Natural killer cell treated with Interleukin-12 subunit alpha and Interleukin-12 subunit beta and Interleukin-15 and Interleukin-18, amount 100 ng/mL, for 72 hours (primary cell): ENCODE data around the gene ATP10D. TPM values are rescaled to one million over a fixed set of nuclear protein-coding genes. Genes with fewer than 3 reads are reported as not detected.
"Not testable (repeated sequence)": the region's sequence is repeated elsewhere in the genome, so short reads cannot be mapped to it uniquely, and the experiment has no call there.

Experiments used
- ATAC-seq, 2 donors: fragments of 150-1000 bp; cut with Tn5 transposase in 1 of 2; sonication (Bioruptor Pico), chemical (Tn5 transposase) in 1 of 2; 2 replicates each; pipeline ENCODE4 v1.10.0; 2021
- DNase-seq: peaks from one replicate; pipeline ENCODE4 v3.0.0; 2022; ENCODE audit warnings: low spot score
- H3K27ac Mint-ChIP-seq, 2 donors: 1 replicate in 1 of 2; 2 replicates in 1 of 2; pipeline ENCODE4 v1.8.0; 2022; ENCODE audit warnings: mixed read lengths in 2 of 2, mild to moderate bottlenecking in 1 of 2, moderate library complexity in 1 of 2
- H3K27me3 Mint-ChIP-seq, 2 donors: 1 replicate in 1 of 2; 2 replicates in 1 of 2; pipeline ENCODE4 v1.8.0; 2022; ENCODE audit warnings: mixed read lengths in 2 of 2
- H3K36me3 Mint-ChIP-seq: one replicate; pipeline ENCODE4 v1.8.0; 2022; ENCODE audit warnings: mixed read lengths
- H3K4me1 Mint-ChIP-seq, 2 donors: 1 replicate in 1 of 2; 2 replicates in 1 of 2; pipeline ENCODE4 v1.8.0; 2022; ENCODE audit warnings: low read depth in 2 of 2, mixed read lengths in 2 of 2, mild to moderate bottlenecking in 1 of 2
- H3K4me3 Mint-ChIP-seq: one replicate; pipeline ENCODE4 v1.8.0; 2022; ENCODE audit warnings: mixed read lengths
- H3K9me3 Mint-ChIP-seq: 2 replicates; pipeline ENCODE4 v1.8.0; 2022; ENCODE audit warnings: mixed read lengths
- total RNA-seq, 2 donors: library from RNA; stranded (reverse); gene quantifications; one replicate each; pipeline ENCODE4 v1.2.3, GENCODE V29; 2022

The ATP10D gene
- total RNA-seq, 2 donors from 2014 or later, result 9.9 to 36.7 TPM

- DNase-seq, H3K27me3 Mint-ChIP-seq, H3K27ac Mint-ChIP-seq, H3K36me3 Mint-ChIP-seq, ATAC-seq, H3K4me3 Mint-ChIP-seq, H3K4me1 Mint-ChIP-seq, H3K9me3 Mint-ChIP-seq: not testable (repeated sequence)
Observed at GRCh38 chr4:47555920-47556319, 70.8 kb downstream of the ATP10D start.

DNA sequence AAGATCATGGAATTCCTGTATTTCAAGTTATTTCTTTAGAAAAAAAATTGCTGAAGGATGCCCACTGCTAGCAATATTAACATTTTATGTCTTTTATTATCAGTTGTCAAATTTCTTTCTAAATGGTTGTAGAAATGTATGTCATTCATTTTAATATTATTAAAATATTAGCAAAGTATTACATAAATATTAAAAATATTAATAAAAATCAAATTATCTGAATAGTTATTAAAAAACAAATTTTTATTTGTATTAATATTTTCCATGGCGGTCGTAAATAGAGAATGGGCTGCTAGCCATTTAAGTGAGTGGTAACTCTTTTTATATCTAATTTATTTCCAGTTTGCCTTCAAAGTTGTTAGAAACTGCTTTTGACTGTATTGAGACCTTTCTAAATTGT lies 72.2 kb downstream of the ATP10D start:
- peaks cover 4% of the 10 kb centered on the region for H3K36me3 Mint-ChIP-seq
- ATAC-seq (no peak), DNase-seq (no peak)
- H3K27me3 Mint-ChIP-seq, result no peaks in the 10 kb centered on the region
- no peak overlapping the region for H3K27ac Mint-ChIP-seq
- no peaks in the 10 kb centered on the region for H3K9me3 Mint-ChIP-seq
- H3K4me3 Mint-ChIP-seq, result no peak overlapping the region
- peaks cover 1 to 2% of the 10 kb centered on the region in 2 donors for H3K4me1 Mint-ChIP-seq

DNA sequence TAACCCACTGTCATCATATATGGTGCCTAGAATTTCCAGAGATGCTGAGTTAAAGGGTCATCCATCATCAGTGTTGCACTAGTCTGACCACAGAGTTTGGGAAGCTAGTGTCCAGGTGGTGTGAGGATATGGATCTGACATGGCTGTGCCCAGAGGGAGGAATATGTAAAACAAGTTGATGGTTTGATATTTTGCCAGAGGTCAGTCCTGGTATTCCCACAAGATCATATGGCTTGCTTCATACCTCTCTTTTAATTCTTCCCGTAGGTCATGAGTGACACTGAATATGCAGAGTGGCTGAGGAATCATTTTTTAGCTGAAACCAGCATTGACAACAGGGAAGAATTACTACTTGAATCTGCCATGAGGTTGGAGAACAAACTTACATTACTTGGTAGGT lies 75.6 kb downstream of the ATP10D start:
- H3K4me3 Mint-ChIP-seq, result no peak overlapping the region
- H3K36me3 Mint-ChIP-seq, result no peaks in the 10 kb centered on the region
- H3K27ac Mint-ChIP-seq, result no peak overlapping the region
- H3K9me3 Mint-ChIP-seq, result no peaks in the 10 kb centered on the region
- H3K4me1 Mint-ChIP-seq, result peaks cover 10 to 11% of the 10 kb centered on the region in 2 donors
- DNase-seq (no peak), ATAC-seq (no peak)
- H3K27me3 Mint-ChIP-seq, result no peaks in the 10 kb centered on the region

GRCh38 chr4:47561331-47561730 lies 76.3 kb downstream of the ATP10D start:
- no peak overlapping the region for H3K4me3 Mint-ChIP-seq
- DNase-seq (no peak), ATAC-seq (no peak)
- no peaks in the 10 kb centered on the region for H3K36me3 Mint-ChIP-seq
- no peaks in the 10 kb centered on the region for H3K27me3 Mint-ChIP-seq
- H3K9me3 Mint-ChIP-seq, result no peaks in the 10 kb centered on the region
- no peak overlapping the region for H3K27ac Mint-ChIP-seq
- peaks cover 10 to 11% of the 10 kb centered on the region in 2 donors for H3K4me1 Mint-ChIP-seq

GRCh38 chr4:47562297-47562696 lies 77.2 kb downstream of the ATP10D start:
- Mint-ChIP-seq H3K4me1 (peaks cover 10 to 11% of the 10 kb centered on the region in 2 donors), H3K36me3 (no peaks in the 10 kb centered on the region), H3K9me3 (no peaks in the 10 kb centered on the region), H3K4me3 (no peak overlapping the region), H3K27ac (no peak overlapping the region), H3K27me3 (no peaks in the 10 kb centered on the region)
- DNase-seq (no peak), ATAC-seq (no peak)

DNA sequence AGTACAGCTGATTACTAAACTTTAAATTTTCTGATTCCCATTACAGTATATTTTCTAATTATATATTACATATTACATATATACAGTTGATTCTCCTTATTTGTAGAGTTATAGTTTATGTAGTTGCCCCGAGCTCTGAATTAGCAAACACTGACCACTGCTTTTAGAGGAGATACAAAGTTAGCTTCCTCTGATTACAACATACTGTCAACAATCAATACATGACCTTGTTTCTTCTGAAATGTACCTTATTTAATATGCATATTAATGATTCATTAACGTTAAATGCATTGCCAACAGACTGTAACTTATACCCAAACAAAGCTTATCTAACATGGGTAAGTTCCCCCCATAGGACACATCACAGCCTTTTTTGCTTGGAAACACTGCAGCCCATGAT lies 81.5 kb downstream of the ATP10D start:
- Mint-ChIP-seq H3K27ac (no peak overlapping the region), H3K4me1 (peaks cover 10 to 11% of the 10 kb centered on the region in 2 donors), H3K36me3 (peaks cover 17% of the 10 kb centered on the region), H3K27me3 (no peaks in the 10 kb centered on the region), H3K9me3 (no peaks in the 10 kb centered on the region), H3K4me3 (no peak overlapping the region)
- ATAC-seq (no peak), DNase-seq (no peak)

- Mint-ChIP-seq H3K27me3 (no peaks in the 10 kb centered on the region), H3K4me3 (no peak overlapping the region), H3K9me3 (no peaks in the 10 kb centered on the region), H3K36me3 (peaks cover 19% of the 10 kb centered on the region), H3K27ac (no peak overlapping the region), H3K4me1 (peaks cover 10 to 11% of the 10 kb centered on the region in 2 donors)
- DNase-seq (no peak), ATAC-seq (no peak)
Observed at GRCh38 chr4:47566969-47567368, 81.9 kb downstream of the ATP10D start.

GRCh38 chr4:47567511-47567910 lies 82.4 kb downstream of the ATP10D start:
- DNase-seq (no peak), ATAC-seq (no peak)
- H3K4me3 Mint-ChIP-seq, result no peak overlapping the region
- peaks cover 23% of the 10 kb centered on the region for H3K36me3 Mint-ChIP-seq
- H3K27me3 Mint-ChIP-seq, result no peaks in the 10 kb centered on the region
- no peak overlapping the region for H3K27ac Mint-ChIP-seq
- peaks cover 6 to 7% of the 10 kb centered on the region in 2 donors for H3K4me1 Mint-ChIP-seq
- H3K9me3 Mint-ChIP-seq, result no peaks in the 10 kb centered on the region

- Mint-ChIP-seq H3K27ac (no peak overlapping the region), H3K27me3 (no peaks in the 10 kb centered on the region)
Observed at GRCh38 chr4:47570816-47571215, 85.7 kb downstream of the ATP10D start.

GRCh38 chr4:47572981-47573380 lies 87.9 kb downstream of the ATP10D start:
- no peaks in the 10 kb centered on the region for H3K9me3 Mint-ChIP-seq
- no peak overlapping the region for H3K27ac Mint-ChIP-seq
- no peaks in the 10 kb centered on the region for H3K27me3 Mint-ChIP-seq
- no peaks in the 10 kb centered on the region for H3K4me1 Mint-ChIP-seq
- H3K4me3 Mint-ChIP-seq, result no peak overlapping the region
- DNase-seq, result no peak
- no peak for ATAC-seq
- H3K36me3 Mint-ChIP-seq, result peaks cover 44% of the 10 kb centered on the region

More at GRCh38 chr4:47570816-47571215, 85.7 kb downstream of the ATP10D start:
- Mint-ChIP-seq H3K4me3 (no peak overlapping the region), H3K9me3 (no peaks in the 10 kb centered on the region), H3K4me1 (no peaks in the 10 kb centered on the region), H3K36me3 (peaks cover 34% of the 10 kb centered on the region)
- DNase-seq, result no peak
- ATAC-seq, result no peak

- no peak for ATAC-seq
- no peaks in the 10 kb centered on the region for H3K4me1 Mint-ChIP-seq
- DNase-seq, result no peak
- H3K36me3 Mint-ChIP-seq, result peaks cover 31% of the 10 kb centered on the region
- H3K9me3 Mint-ChIP-seq, result no peaks in the 10 kb centered on the region
- H3K4me3 Mint-ChIP-seq, result no peak overlapping the region
- H3K27me3 Mint-ChIP-seq, result no peaks in the 10 kb centered on the region
- no peak overlapping the region for H3K27ac Mint-ChIP-seq
Observed at GRCh38 chr4:47577779-47578553, 92.9 kb downstream of the ATP10D start.

DNA sequence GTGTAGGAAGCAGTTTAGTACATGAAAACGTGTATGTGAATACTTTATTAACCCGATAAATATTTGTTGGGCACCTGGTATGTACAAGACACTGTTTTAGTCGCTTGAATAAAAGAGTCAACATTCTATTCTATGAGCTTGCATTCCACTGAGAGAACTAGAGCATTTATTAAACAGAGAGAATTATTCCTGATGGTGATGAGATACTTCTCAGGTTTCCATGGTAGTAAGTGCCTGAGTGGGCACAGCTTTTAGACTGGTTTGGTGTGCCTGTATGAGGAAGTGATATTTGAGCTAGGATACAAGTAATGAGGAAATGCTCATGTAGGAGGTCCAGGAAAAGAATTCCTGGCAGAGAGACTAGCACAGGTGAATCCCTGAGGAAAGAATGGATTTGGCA lies 94.2 kb downstream of the ATP10D start:
- H3K4me3 Mint-ChIP-seq, result no peak overlapping the region
- H3K4me1 Mint-ChIP-seq, result no peaks in the 10 kb centered on the region
- H3K9me3 Mint-ChIP-seq, result no peaks in the 10 kb centered on the region
- peaks cover 25% of the 10 kb centered on the region for H3K36me3 Mint-ChIP-seq
- no peak overlapping the region for H3K27ac Mint-ChIP-seq
- no peaks in the 10 kb centered on the region for H3K27me3 Mint-ChIP-seq
- ATAC-seq, result no peak
- DNase-seq, result no peak

DNA sequence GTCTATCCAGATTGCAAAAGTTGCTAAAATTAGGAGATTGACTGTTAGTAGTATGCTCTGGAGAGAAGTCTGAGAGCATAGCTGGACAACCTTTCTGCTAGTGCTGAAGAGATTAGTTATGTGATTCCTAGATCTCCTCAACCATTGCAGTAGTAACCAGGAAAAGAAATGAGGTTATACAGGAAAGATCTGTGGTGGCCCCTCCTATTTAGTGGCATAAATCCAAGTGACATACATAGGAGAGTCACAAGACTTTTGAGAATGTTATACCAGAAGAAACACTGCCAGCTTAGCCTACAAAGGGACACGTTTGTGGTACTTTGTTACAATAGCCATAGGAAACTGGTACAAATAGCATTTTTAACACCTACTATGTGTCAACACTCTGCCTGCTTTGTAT lies 105.2 kb downstream of the ATP10D start:
- Mint-ChIP-seq H3K4me1 (peaks cover 0 to 5% of the 10 kb centered on the region in 2 donors), H3K36me3 (peaks cover 20% of the 10 kb centered on the region), H3K9me3 (peaks cover 3% of the 10 kb centered on the region), H3K27me3 (no peaks in the 10 kb centered on the region), H3K4me3 (no peak overlapping the region), H3K27ac (no peak overlapping the region)
- DNase-seq, result no peak
- no peak for ATAC-seq

- H3K27ac Mint-ChIP-seq, result no peak overlapping the region
- no peak for DNase-seq
- no peak for ATAC-seq
- H3K4me1 Mint-ChIP-seq, result no peaks in the 10 kb centered on the region
- no peaks in the 10 kb centered on the region for H3K36me3 Mint-ChIP-seq
- H3K27me3 Mint-ChIP-seq, result no peaks in the 10 kb centered on the region
- H3K9me3 Mint-ChIP-seq, result no peaks in the 10 kb centered on the region
- H3K4me3 Mint-ChIP-seq, result no peak overlapping the region
Observed at GRCh38 chr4:47597696-47598095, 112.6 kb downstream of the ATP10D start.

GRCh38 chr4:47598320-47598719 lies 113.2 kb downstream of the ATP10D start:
- Mint-ChIP-seq H3K9me3 (no peaks in the 10 kb centered on the region), H3K27ac (no peak overlapping the region), H3K4me3 (no peak overlapping the region), H3K4me1 (no peaks in the 10 kb centered on the region), H3K36me3 (no peaks in the 10 kb centered on the region), H3K27me3 (no peaks in the 10 kb centered on the region)
- no peak for ATAC-seq
- DNase-seq, result no peak
